GM12874 (cell line): ENCODE results near the gene CHRNA4.

Experiments
- TF ChIP-seq, protein P1 (sequence below): IDR thresholded peaks from 2 replicates; pipeline ENCODE4 v1.5.1; 2011; ENCODE audit warnings: low read depth, mild to moderate bottlenecking, control low read depth, low read length, moderate library complexity; ENCODE audit not compliant: insufficient read depth

The CHRNA4 gene

DNA sequence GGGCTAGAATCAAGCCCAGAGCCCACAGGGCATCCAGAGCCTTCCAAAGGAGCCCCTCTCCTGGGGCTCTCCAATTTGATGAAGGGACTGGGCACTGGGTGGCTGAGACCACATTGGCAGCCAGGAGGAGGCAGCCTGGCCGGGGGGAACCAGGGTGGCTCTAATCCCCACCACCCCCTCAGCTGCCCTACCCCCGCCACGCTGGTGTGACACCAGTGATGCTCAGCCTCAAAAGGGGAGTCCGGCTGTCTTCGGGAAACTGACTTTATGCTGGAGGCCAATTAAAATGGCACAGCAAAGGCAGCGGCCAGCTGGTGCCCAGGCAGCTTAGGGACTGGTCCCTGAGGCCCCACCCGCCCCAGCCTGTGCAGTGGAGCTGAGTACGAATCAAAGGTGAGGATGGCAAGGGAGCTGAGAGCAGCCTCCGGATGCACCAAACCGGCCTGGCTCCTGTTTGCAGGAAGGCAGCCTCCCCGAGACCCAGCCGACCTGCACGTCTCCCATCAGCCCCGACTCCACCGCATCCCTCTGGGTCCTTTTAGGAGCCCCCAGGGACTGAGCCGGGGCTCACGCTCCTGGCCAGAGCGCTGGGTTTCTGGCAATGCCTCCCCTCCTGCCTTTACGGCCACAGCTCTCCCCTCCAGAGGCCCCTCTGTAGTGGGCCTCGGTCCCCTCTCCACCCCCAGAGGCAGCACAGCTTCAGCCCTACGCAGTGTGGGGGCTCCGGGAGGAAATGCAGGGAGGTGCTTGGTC lies 28.5 kb downstream of the CHRNA4 start:
- TF ChIP-seq, protein P1, sequence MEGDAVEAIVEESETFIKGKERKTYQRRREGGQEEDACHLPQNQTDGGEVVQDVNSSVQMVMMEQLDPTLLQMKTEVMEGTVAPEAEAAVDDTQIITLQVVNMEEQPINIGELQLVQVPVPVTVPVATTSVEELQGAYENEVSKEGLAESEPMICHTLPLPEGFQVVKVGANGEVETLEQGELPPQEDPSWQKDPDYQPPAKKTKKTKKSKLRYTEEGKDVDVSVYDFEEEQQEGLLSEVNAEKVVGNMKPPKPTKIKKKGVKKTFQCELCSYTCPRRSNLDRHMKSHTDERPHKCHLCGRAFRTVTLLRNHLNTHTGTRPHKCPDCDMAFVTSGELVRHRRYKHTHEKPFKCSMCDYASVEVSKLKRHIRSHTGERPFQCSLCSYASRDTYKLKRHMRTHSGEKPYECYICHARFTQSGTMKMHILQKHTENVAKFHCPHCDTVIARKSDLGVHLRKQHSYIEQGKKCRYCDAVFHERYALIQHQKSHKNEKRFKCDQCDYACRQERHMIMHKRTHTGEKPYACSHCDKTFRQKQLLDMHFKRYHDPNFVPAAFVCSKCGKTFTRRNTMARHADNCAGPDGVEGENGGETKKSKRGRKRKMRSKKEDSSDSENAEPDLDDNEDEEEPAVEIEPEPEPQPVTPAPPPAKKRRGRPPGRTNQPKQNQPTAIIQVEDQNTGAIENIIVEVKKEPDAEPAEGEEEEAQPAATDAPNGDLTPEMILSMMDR, result no peak

DNA sequence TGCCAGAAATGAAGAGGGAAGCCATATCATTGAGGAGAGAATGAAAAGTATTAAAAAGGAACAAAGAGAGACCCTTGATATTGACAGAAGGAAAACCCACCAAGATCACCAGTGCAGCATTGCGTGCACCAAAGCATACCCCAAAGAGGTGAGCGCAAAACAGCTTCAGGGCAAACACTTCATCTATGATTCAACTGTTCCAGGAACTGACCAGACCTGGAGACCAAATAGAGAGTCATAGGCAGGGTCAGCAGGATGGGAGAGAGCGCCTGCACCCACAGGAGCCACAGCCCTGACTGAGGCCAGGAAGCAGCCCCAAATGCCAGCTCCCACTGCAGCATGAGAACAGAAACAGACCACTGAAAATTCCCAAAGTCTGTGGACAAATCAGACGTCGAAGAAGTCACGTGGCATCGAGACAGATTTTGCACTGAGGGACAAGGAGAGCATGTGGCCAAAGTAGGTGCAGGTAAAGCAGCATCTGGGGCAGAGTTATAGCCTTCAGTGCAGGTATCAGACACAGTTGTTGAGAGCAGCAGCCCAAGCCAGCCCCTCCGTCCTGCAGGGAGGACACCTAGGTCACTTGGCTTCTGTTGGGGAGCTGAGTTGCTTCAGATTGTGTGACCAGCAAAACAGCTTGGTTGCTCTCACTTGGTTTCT lies 29.3 kb downstream of the CHRNA4 start:
- TF ChIP-seq, protein P1, result no peak

DNA sequence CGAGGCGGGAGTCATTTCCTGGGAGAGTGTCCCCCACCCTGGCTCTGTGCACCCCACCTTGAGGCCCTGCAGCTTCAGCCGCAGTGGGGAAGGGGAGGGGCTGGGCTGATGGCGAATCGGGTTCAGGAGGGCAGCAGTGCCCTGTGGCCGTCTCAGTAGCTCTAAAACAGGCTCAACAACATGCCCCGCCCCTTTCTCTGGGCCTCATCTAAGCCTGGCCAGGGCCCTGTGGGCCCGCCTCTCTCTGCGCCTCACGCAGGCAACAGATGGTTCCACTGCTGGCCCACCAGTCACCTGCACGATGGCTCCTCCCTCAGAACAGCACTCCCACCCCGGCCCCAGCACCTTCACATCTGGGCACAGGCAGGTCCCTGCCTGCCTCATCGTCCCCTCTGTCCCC lies 30.2 kb downstream of the CHRNA4 start:
- TF ChIP-seq, protein P1, result no peak

DNA sequence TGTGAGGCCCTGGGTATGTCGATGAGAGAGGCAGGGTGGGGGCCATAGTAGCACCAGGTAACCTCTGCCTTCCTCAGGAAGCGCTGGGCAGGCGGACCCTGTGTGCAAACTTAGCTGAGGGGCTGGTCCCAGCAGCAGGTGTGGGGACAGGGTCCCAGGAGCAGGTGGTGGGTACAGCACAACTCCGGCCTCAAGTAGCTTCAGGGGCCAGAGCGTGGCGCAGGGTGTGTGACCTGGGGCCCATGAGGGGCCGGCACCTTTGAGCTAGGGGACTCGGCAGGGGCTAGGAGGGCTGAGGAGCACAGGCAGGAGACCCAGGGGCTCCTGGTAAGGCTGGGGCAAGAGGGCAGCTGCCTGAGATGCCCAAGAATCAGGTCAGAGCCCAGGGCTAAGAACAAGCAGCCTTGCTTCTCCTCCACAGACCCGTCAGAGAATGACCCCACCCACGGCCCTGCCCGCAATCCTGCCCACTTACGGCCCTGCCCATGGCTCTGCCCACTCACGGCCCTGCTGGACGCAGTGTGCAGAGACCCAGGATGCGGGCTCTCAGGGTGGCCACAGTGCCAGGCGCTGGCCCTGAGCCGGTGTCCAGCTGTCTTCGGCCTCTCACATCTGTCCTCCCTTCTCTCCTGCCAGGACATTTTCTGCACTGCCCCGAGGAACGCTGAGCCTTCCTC lies 30.9 kb downstream of the CHRNA4 start:
- TF ChIP-seq, protein P1, result no peak

DNA sequence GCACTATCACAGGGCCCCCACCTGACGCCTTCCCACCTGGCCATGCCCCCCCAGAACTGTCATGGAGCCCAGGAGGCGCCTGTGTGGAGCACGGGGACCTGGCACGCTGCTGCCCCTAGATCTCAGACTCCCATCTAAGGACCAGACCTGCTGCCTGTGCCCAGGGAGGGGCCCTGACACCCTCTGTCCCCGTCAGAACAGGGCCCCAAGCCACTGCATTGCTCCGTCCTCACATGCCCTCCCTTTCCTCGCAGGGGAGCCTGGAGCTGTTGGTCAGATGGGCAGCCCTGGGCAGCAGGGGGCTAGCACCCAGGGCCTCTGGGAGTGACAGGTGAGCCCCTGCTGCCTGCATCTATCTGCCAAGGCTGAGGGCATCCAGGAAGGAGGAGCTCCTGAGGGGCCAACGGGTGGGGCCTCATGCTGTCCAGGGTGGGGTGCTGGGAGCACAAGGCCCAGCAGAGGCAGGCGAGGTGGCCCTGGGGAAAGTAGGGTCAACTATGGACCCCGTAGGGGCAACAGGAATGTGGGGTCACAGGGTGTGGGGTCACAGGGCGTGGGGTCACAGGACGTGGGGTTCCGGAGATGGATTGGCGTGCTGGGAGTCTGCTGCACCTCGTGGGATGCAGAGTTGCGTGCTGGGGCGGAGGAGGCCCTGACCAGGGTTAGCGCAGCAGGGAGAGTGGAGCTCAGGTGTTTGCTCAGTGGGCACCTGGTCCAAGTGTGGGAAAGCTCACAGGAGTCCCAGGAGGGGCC lies 31.6 kb downstream of the CHRNA4 start:
- TF ChIP-seq, protein P1, result no peak

DNA sequence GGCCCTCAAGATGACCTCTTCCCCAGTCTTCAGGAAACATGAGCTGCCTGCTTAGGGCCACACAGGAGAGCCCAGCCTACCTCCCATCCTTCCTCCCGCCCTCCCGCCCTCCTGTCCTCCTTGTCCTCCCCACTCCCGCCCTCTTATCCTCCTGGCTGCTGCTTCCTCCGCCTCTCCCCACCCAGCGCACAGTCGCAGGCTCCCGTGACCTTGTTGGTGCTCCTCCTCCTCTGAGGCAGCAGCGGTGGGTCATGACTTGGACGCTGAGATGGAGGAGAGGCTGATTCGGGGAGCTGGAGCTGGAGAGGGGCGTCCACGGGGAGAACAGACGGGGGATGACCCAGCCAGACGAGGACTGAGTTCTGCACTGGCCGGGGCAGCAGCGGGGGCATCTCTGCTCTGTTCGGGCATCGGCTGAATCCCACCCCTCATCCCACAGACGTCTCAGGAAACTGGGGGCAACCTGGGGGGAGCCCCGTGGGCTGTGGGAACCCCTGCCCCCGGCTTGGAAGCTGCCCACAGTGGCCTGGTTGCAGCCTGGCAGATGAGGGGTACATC lies 32.4 kb downstream of the CHRNA4 start:
- TF ChIP-seq, protein P1, result no peak
